Peyer's patch (tissue), 4 donors: ENCODE data around the gene STATH. TPM values are rescaled to one million over a fixed set of nuclear protein-coding genes. Genes with fewer than 3 reads are reported as not detected.
"Not testable (repeated sequence)": the region's sequence is repeated elsewhere in the genome, so short reads cannot be mapped to it uniquely, and the experiment has no call there.

Experiments
- DNase-seq, 3 donors: peaks; one replicate each; pipeline ENCODE4 v3.0.0-alpha.2; 2017 to 2019
- H3K27ac ChIP-seq, 4 donors: fragments of 200-600 bp; sonication (generic); one replicate each; pipeline ENCODE4 v1.5.1; 2016 to 2019
- H3K27me3 ChIP-seq, 2 donors: fragments of 200-600 bp; sonication (generic); one replicate each; pipeline ENCODE4 v1.5.1; 2019
- H3K36me3 ChIP-seq, 3 donors: fragments of 200-600 bp; sonication (generic); one replicate each; pipeline ENCODE4 v1.5.1; 2016 to 2019
- H3K4me1 ChIP-seq, 4 donors: fragments of 200-600 bp; sonication (generic); one replicate each; pipeline ENCODE4 v1.5.1; 2016 to 2019
- H3K4me3 ChIP-seq, 4 donors: fragments of 200-600 bp; sonication (generic); 1 replicate in 3 of 4; 2 replicates in 1 of 4; pipeline ENCODE4 v1.5.1; 2016 to 2019; ENCODE audit warnings: mild to moderate bottlenecking in 1 of 4
- H3K9me3 ChIP-seq, 4 donors: fragments of 200-600 bp; sonication (generic); one replicate each; pipeline ENCODE4 v1.5.1; 2016 to 2019; ENCODE audit warnings: mild to moderate bottlenecking in 1 of 4
- CTCF ChIP-seq, 6 experiments: fragments of 450-650 bp in 4 of 6; fragments of 200-600 bp in 2 of 6; sonication (generic) in 1 of 6; IDR thresholded peaks; one replicate each; pipeline ENCODE4 v1.5.1; 2017 to 2019; ENCODE audit warnings: antibody characterized with exemption in 6 of 6, mild to moderate bottlenecking in 3 of 6, moderate library complexity in 1 of 6
- POLR2A ChIP-seq, 2 donors: fragments of 450-650 bp; IDR thresholded peaks; one replicate each; pipeline ENCODE4 v1.5.1; 2017; ENCODE audit warnings: antibody characterized with exemption in 2 of 2, mild to moderate bottlenecking in 2 of 2, moderate library complexity in 2 of 2
- total RNA-seq, 4 donors: library from RNA; depleted of rRNA; stranded (reverse); fragments of >200 nt; gene quantifications; one replicate each; pipeline ENCODE4 v1.1.0, GENCODE V29; 2016

Gene STATH
- total RNA-seq, 4 donors from 2014 or later = not detected

GRCh38 chr4:69999420-69999819 is 3.7 kb downstream of the STATH start:
- H3K9me3 ChIP-seq = no peaks in the 10 kb centered on the region
- no peak overlapping the region for H3K27ac ChIP-seq
- TF ChIP-seq POLR2A (IDR thresholded peaks at IDR 0.05) = no peak
- TF ChIP-seq CTCF (IDR thresholded peaks at IDR 0.05) = no peak
- H3K4me1 ChIP-seq = no peaks in the 10 kb centered on the region
- H3K36me3 ChIP-seq = no peaks in the 10 kb centered on the region
- H3K4me3 ChIP-seq = no peak overlapping the region
- H3K27me3 ChIP-seq = no peaks in the 10 kb centered on the region
- no peak for DNase-seq

- Histone ChIP-seq H3K9me3 (no peaks in the 10 kb centered on the region), H3K27me3 (no peaks in the 10 kb centered on the region), H3K4me1 (no peaks in the 10 kb centered on the region), H3K4me3 (no peak overlapping the region), H3K27ac (no peak overlapping the region), H3K36me3 (no peaks in the 10 kb centered on the region)
- no peak for DNase-seq
- TF ChIP-seq POLR2A (IDR thresholded peaks at IDR 0.05) (no peak), CTCF (IDR thresholded peaks at IDR 0.05) (no peak)
Measured at GRCh38 chr4:70000711-70001110, 4.9 kb downstream of the STATH start.

- no peaks in the 10 kb centered on the region for H3K4me1 ChIP-seq
- no peak for DNase-seq
- TF ChIP-seq CTCF (IDR thresholded peaks at IDR 0.05) = no peak
- no peak overlapping the region for H3K27ac ChIP-seq
- H3K27me3 ChIP-seq = no peaks in the 10 kb centered on the region
- no peaks in the 10 kb centered on the region for H3K9me3 ChIP-seq
- H3K36me3 ChIP-seq = no peaks in the 10 kb centered on the region
- no peak overlapping the region for H3K4me3 ChIP-seq
Measured at GRCh38 chr4:70002507-70002906, 6.7 kb downstream of the STATH start.

GRCh38 chr4:70008771-70009170 is 13.0 kb downstream of the STATH start:
- no peaks in the 10 kb centered on the region for H3K27me3 ChIP-seq
- H3K36me3 ChIP-seq = no peaks in the 10 kb centered on the region
- no peaks in the 10 kb centered on the region for H3K9me3 ChIP-seq
- H3K27ac ChIP-seq = no peak overlapping the region
- H3K4me3 ChIP-seq = no peak overlapping the region
- no peak for TF ChIP-seq CTCF (IDR thresholded peaks at IDR 0.05)
- TF ChIP-seq POLR2A (IDR thresholded peaks at IDR 0.05) = no peak
- H3K4me1 ChIP-seq = no peaks in the 10 kb centered on the region
- DNase-seq = no peak

- not testable (repeated sequence) for H3K9me3 ChIP-seq, H3K4me1 ChIP-seq, H3K4me3 ChIP-seq, H3K27me3 ChIP-seq, H3K36me3 ChIP-seq, H3K27ac ChIP-seq, DNase-seq
Measured at GRCh38 chr4:70019006-70019405, 23.2 kb downstream of the STATH start.

GRCh38 chr4:70023218-70023617 is 27.5 kb downstream of the STATH start:
- H3K27me3 ChIP-seq = no peaks in the 10 kb centered on the region
- no peaks in the 10 kb centered on the region for H3K36me3 ChIP-seq
- no peaks in the 10 kb centered on the region for H3K4me1 ChIP-seq
- TF ChIP-seq CTCF (IDR thresholded peaks at IDR 0.05) = no peak
- TF ChIP-seq POLR2A (IDR thresholded peaks at IDR 0.05) = no peak
- no peaks in the 10 kb centered on the region for H3K9me3 ChIP-seq
- no peak overlapping the region for H3K27ac ChIP-seq
- H3K4me3 ChIP-seq = no peak overlapping the region
- DNase-seq = no peak
